PC-3 (cell line): ENCODE data around the gene AKAP13.

Experiments
- EZH2 ChIP-seq: fragments of 300-600 bp; sonication (generic); IDR thresholded peaks from one replicate; pipeline ENCODE4 v1.6.1; 2017; ENCODE audit warnings: antibody characterized with exemption, mild to moderate bottlenecking, low read length; ENCODE audit not compliant: unreplicated experiment
- EZH2phosphoT487 ChIP-seq: fragments of 300-600 bp; sonication (generic); IDR thresholded peaks from 2 replicates; pipeline ENCODE4 v1.6.1; 2018; ENCODE audit warnings: mild to moderate bottlenecking, antibody characterized with exemption, low read length, borderline replicate concordance
- TF ChIP-seq, protein P1 (sequence below): fragments of 300-600 bp; sonication (generic); conservative IDR thresholded peaks from 2 replicates; pipeline ENCODE4 v1.5.1; 2017; ENCODE audit warnings: antibody characterized with exemption, low read depth, mild to moderate bottlenecking, low read length

- TF ChIP-seq EZH2phosphoT487: no peak
- TF ChIP-seq, protein P1, sequence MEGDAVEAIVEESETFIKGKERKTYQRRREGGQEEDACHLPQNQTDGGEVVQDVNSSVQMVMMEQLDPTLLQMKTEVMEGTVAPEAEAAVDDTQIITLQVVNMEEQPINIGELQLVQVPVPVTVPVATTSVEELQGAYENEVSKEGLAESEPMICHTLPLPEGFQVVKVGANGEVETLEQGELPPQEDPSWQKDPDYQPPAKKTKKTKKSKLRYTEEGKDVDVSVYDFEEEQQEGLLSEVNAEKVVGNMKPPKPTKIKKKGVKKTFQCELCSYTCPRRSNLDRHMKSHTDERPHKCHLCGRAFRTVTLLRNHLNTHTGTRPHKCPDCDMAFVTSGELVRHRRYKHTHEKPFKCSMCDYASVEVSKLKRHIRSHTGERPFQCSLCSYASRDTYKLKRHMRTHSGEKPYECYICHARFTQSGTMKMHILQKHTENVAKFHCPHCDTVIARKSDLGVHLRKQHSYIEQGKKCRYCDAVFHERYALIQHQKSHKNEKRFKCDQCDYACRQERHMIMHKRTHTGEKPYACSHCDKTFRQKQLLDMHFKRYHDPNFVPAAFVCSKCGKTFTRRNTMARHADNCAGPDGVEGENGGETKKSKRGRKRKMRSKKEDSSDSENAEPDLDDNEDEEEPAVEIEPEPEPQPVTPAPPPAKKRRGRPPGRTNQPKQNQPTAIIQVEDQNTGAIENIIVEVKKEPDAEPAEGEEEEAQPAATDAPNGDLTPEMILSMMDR: no peak
- TF ChIP-seq EZH2: no peak
These were observed 20.2 kb downstream of the AKAP13 start for GRCh38 chr15:85400606-85401005.
